Breast epithelium (tissue), 3 donors: ENCODE measurements around the gene SPPL3.

Source experiments
- POLR2A ChIP-seq: fragments of 450-650 bp; IDR thresholded peaks from one replicate; pipeline ENCODE4 v1.6.1; 2016; ENCODE audit warnings: antibody characterized with exemption, mild to moderate bottlenecking, moderate library complexity
- TF ChIP-seq, protein P1 (sequence below), 3 donors: fragments of 450-650 bp; IDR thresholded peaks; one replicate each; pipeline ENCODE4 v1.5.1; 2016 to 2017; ENCODE audit warnings: antibody characterized with exemption in 3 of 3, mild to moderate bottlenecking in 3 of 3, moderate library complexity in 3 of 3

DNA sequence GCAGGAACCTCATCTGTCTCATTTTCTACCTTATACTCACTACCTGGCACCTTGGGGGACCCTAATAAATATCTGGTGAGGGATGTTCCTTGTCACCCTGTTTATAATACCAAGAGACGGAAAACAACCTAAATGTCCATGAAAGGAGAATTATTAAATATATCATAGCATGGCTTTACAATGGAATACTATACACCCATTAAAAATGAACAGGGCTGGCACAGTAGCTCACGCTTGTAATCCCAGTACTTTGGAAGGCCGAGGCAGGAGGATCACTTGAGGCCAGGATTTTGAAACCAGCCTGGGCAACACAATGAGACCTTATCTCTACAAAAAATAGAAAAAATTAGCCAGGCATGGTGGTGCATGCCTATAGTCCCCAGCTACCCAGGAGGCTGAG lies 34.3 kb upstream of the SPPL3 start:
- TF ChIP-seq POLR2A: no peak
- TF ChIP-seq, protein P1, sequence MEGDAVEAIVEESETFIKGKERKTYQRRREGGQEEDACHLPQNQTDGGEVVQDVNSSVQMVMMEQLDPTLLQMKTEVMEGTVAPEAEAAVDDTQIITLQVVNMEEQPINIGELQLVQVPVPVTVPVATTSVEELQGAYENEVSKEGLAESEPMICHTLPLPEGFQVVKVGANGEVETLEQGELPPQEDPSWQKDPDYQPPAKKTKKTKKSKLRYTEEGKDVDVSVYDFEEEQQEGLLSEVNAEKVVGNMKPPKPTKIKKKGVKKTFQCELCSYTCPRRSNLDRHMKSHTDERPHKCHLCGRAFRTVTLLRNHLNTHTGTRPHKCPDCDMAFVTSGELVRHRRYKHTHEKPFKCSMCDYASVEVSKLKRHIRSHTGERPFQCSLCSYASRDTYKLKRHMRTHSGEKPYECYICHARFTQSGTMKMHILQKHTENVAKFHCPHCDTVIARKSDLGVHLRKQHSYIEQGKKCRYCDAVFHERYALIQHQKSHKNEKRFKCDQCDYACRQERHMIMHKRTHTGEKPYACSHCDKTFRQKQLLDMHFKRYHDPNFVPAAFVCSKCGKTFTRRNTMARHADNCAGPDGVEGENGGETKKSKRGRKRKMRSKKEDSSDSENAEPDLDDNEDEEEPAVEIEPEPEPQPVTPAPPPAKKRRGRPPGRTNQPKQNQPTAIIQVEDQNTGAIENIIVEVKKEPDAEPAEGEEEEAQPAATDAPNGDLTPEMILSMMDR (IDR thresholded peaks at IDR 0.05): no peak
